ENCODE measurements around the gene TDRD10.

GRCh38 chr1:154551474-154551873 is 49.5 kb downstream of the TDRD10 start:
- TF ChIP-seq, protein P1, sequence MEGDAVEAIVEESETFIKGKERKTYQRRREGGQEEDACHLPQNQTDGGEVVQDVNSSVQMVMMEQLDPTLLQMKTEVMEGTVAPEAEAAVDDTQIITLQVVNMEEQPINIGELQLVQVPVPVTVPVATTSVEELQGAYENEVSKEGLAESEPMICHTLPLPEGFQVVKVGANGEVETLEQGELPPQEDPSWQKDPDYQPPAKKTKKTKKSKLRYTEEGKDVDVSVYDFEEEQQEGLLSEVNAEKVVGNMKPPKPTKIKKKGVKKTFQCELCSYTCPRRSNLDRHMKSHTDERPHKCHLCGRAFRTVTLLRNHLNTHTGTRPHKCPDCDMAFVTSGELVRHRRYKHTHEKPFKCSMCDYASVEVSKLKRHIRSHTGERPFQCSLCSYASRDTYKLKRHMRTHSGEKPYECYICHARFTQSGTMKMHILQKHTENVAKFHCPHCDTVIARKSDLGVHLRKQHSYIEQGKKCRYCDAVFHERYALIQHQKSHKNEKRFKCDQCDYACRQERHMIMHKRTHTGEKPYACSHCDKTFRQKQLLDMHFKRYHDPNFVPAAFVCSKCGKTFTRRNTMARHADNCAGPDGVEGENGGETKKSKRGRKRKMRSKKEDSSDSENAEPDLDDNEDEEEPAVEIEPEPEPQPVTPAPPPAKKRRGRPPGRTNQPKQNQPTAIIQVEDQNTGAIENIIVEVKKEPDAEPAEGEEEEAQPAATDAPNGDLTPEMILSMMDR (conservative IDR thresholded peaks at IDR 0.05; ENCODE audit: low read depth, low read length): no peak
- no peak for TF ChIP-seq FOS (IDR thresholded peaks at IDR 0.05; ENCODE audit: low read depth, low read length)
- no peak for TF ChIP-seq POLR2A (IDR thresholded peaks at IDR 0.05; ENCODE audit: low read depth, low read length)
- no peak for TF ChIP-seq CHD1 (IDR thresholded peaks at IDR 0.05; ENCODE audit: low read depth, low read length)
- no peak for TF ChIP-seq SMC3 (IDR thresholded peaks at IDR 0.05; ENCODE audit: low read depth, low read length)
- no peak for TF ChIP-seq BHLHE40 (IDR thresholded peaks at IDR 0.05; ENCODE audit: low read depth, low read length)
- no peak for TF ChIP-seq RAD21 (IDR thresholded peaks at IDR 0.05; ENCODE audit: low read length)
- no peak for TF ChIP-seq USF2 (IDR thresholded peaks at IDR 0.05; ENCODE audit: low read depth, low read length)
- no peak for TF ChIP-seq MXI1 (IDR thresholded peaks at IDR 0.05; ENCODE audit: borderline replicate concordance, low read depth, low read length)
- no peak for TF ChIP-seq RFX5 (IDR thresholded peaks at IDR 0.05; ENCODE audit: low read depth, low read length)
- TF ChIP-seq RCOR1 (IDR thresholded peaks at IDR 0.05; ENCODE audit: insufficient replicate concordance, low read length): no peak
- TF ChIP-seq, protein P2, sequence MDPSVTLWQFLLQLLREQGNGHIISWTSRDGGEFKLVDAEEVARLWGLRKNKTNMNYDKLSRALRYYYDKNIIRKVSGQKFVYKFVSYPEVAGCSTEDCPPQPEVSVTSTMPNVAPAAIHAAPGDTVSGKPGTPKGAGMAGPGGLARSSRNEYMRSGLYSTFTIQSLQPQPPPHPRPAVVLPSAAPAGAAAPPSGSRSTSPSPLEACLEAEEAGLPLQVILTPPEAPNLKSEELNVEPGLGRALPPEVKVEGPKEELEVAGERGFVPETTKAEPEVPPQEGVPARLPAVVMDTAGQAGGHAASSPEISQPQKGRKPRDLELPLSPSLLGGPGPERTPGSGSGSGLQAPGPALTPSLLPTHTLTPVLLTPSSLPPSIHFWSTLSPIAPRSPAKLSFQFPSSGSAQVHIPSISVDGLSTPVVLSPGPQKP (IDR thresholded peaks at IDR 0.05; ENCODE audit: borderline replicate concordance, low read depth, low read length): no peak
- no peak for TF ChIP-seq CEBPB (IDR thresholded peaks at IDR 0.05; ENCODE audit: low read depth, low read length)
- no peak for TF ChIP-seq MAZ (IDR thresholded peaks at IDR 0.05; ENCODE audit: borderline replicate concordance, low read depth, low read length)

Data from IMR-90 (cell line).